ENCODE data around the gene MFSD1. TPM values are rescaled to one million over a fixed set of nuclear protein-coding genes. Genes with fewer than 3 reads are reported as not detected.

Gene MFSD1
- total and polyA plus RNA-seq, 2 of the 8 experiments (the other 6 are each of a cell fraction or from before 2014, with no cell fraction given) = 9.3 to 11.5 TPM

DNA sequence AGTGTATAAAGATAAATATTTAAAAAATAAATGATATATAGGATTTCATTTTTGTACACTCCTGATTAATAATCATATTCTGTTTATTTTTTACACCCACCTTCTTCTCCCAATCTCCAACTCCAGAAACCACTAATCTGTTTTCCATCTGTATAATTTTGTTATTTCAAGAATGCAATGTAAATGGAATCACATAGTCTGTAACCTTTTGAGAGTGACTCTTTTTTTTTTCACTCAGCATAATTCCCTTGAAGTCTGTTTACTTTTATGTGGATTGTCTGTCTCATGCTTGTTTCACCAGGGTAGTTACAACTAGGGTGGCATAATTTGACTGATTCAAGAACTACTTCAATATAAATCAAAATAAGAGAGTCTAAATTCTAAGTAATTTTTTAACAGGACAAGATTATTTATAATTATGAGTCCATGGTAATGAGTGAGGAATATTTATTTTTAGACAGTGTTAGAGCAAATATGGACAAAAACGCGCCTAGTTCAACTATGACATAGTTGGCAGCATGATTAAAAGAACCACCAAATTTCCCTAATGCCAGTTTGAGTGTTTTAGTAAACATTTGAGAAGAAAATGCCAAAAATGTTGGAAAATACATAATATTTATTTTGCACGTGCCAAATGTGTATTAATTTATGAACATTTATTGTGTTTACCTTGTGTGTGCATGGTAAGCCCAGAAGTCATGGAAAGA, 19.4 kb upstream of the MFSD1 start:
- Histone ChIP-seq H4K20me1 (replicated peaks in 1 of 2; ENCODE audit: control insufficient read depth in 1 of 2, insufficient read depth in 2 of 2, low read length in 2 of 2) (no peaks in the 10 kb centered on the region), H2BK120ac (replicated peaks; ENCODE audit: low read depth, low read length) (no peak overlapping the region), H3K9me3 (ENCODE audit: insufficient read depth in 2 of 2, low read depth in 1 of 2, low read length in 1 of 2) (no peaks in the 10 kb centered on the region), H3K9ac (replicated peaks in 1 of 4; ENCODE audit: extremely low read depth in 1 of 4, low read depth in 3 of 4, low read length in 3 of 4) (no peak overlapping the region), H3K4me2 (ENCODE audit: insufficient read depth in 1 of 2, low read depth in 2 of 2, low read length in 2 of 2) (no peak overlapping the region), H3K79me1 (ENCODE audit: low read depth, low read length) (no peaks in the 10 kb centered on the region), H3K23me2 (ENCODE audit: low read depth, low read length) (no peaks in the 10 kb centered on the region), H4K8ac (ENCODE audit: extremely low read depth, insufficient read depth, low read length) (no peak overlapping the region), H2BK5ac (ENCODE audit: low read depth, low read length) (no peak overlapping the region), H4K5ac (ENCODE audit: insufficient read length, low read depth, low read length) (no peak overlapping the region), H4K91ac (replicated peaks; ENCODE audit: insufficient read length, low read length) (no peak overlapping the region), H2BK12ac (ENCODE audit: low read depth, low read length) (no peak overlapping the region), H2BK15ac (ENCODE audit: low read length) (no peak overlapping the region), H3K56ac (replicated peaks; ENCODE audit: insufficient read length, low read depth, low read length) (no peak overlapping the region), H3K4me3 (ENCODE audit: extremely low read depth in 1 of 4, insufficient read depth in 2 of 4, low read depth in 3 of 4, low read length in 4 of 4) (no peak overlapping the region), H3K36me3 (ENCODE audit: control insufficient read depth in 2 of 4, insufficient read depth in 4 of 4, low read length in 3 of 4) (no peaks in the 10 kb centered on the region), H3K4me1 (replicated peaks in 1 of 4; ENCODE audit: control insufficient read depth in 3 of 4, insufficient read depth in 4 of 4, low read length in 3 of 4) (no peaks in the 10 kb centered on the region), H3K27me3 (replicated peaks in 1 of 4; ENCODE audit: control insufficient read depth in 3 of 4, extremely low read depth in 1 of 4, insufficient read depth in 3 of 4, low read length in 3 of 4) (no peaks in the 10 kb centered on the region), H3K23ac (ENCODE audit: insufficient read length) (no peak overlapping the region), H3K4ac (replicated peaks; ENCODE audit: insufficient read length, low read depth, low read length) (no peak overlapping the region), H2BK20ac (ENCODE audit: low read length) (no peak overlapping the region), H3K27ac (ENCODE audit: low read depth, low read length) (no peak overlapping the region), H3K18ac (ENCODE audit: extremely low read depth, low read length) (no peak overlapping the region), H3K14ac (ENCODE audit: insufficient read length) (no peak overlapping the region), H2AFZ (ENCODE audit: low read length) (no peak overlapping the region), H2AK5ac (ENCODE audit: low read depth, low read length) (no peak overlapping the region), H3K79me2 (ENCODE audit: control insufficient read depth in 1 of 2, insufficient read depth in 2 of 2, low read length in 2 of 2) (no peaks in the 10 kb centered on the region)
- FAIRE-seq = no peak
- WGBS, 2 experiments (ENCODE audit: extremely low coverage in 1 of 2, insufficient coverage in 1 of 2, insufficient read length in 1 of 2, insufficient replicate concordance in 2 of 2, low coverage in 1 of 2, low lambda C conversion rate in 2 of 2, missing lambda C conversion rate in 1 of 2) = 79% methylated on average over 3 of the region's 3 CpGs; no CpG with 5 or more reads in 1 of the 2 experiments
- POLR2A ChIA-PET (ENCODE audit: partially characterized antibody) = no interaction called here
- CTCF ChIA-PET (ENCODE audit: partially characterized antibody) = interaction anchor here (0.7 to 2.3 kb wide), 3 partner anchors 9 to 123 kb away, joined by 3 to 8 read pairs (median 3); no protein-coding TSS in a partner anchor
- DNase-seq (ENCODE audit: low read depth in 1 of 2, low spot score in 2 of 2) = no peak
- TF ChIP-seq TEAD4 (IDR thresholded peaks at IDR 0.05; ENCODE audit: low read depth, low read length) (no peak), BACH1 (IDR thresholded peaks at IDR 0.05; ENCODE audit: low read length) (no peak), BCL11A (IDR thresholded peaks at IDR 0.05; ENCODE audit: low read depth in 2 of 2, low read length in 2 of 2) (no peak), CTBP2 (IDR thresholded peaks at IDR 0.05; ENCODE audit: borderline replicate concordance, insufficient read depth, insufficient read length, low read length) (no peak), JUN (IDR thresholded peaks at IDR 0.05; ENCODE audit: low read depth, low read length) (no peak), CBX5 (IDR thresholded peaks at IDR 0.05; ENCODE audit: low read depth, low read length) (no peak), SP2 (IDR thresholded peaks at IDR 0.05; ENCODE audit: low read length) (no peak), CREB1 (IDR thresholded peaks at IDR 0.05) (no peak), POU5F1 (IDR thresholded peaks at IDR 0.05; ENCODE audit: low read depth, low read length) (no peak), RNF2 (IDR thresholded peaks at IDR 0.05; ENCODE audit: borderline replicate concordance, low read depth, low read length, missing control alignments, poor library complexity, severe bottlenecking) (no peak), SRF (IDR thresholded peaks at IDR 0.05; ENCODE audit: low read depth, low read length) (no peak), BRCA1 (IDR thresholded peaks at IDR 0.05; ENCODE audit: low read depth, low read length) (no peak), ASH2L (IDR thresholded peaks at IDR 0.05; ENCODE audit: low read length) (no peak)
- TF ChIP-seq, protein P1, sequence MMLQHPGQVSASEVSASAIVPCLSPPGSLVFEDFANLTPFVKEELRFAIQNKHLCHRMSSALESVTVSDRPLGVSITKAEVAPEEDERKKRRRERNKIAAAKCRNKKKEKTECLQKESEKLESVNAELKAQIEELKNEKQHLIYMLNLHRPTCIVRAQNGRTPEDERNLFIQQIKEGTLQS (IDR thresholded peaks at IDR 0.05; ENCODE audit: insufficient read depth, low read depth, low read length) = no peak

All from H1 (cell line).